Measurements from ENCODE around the gene DHRSX. TPM values are rescaled to one million over a fixed set of nuclear protein-coding genes. Genes with fewer than 3 reads are reported as not detected.

Gene DHRSX
- total and polyA plus RNA-seq, 2 of the 8 experiments (the other 6 are each of a cell fraction or from before 2014, with no cell fraction given) = 35.1 to 43.4 TPM

DNA sequence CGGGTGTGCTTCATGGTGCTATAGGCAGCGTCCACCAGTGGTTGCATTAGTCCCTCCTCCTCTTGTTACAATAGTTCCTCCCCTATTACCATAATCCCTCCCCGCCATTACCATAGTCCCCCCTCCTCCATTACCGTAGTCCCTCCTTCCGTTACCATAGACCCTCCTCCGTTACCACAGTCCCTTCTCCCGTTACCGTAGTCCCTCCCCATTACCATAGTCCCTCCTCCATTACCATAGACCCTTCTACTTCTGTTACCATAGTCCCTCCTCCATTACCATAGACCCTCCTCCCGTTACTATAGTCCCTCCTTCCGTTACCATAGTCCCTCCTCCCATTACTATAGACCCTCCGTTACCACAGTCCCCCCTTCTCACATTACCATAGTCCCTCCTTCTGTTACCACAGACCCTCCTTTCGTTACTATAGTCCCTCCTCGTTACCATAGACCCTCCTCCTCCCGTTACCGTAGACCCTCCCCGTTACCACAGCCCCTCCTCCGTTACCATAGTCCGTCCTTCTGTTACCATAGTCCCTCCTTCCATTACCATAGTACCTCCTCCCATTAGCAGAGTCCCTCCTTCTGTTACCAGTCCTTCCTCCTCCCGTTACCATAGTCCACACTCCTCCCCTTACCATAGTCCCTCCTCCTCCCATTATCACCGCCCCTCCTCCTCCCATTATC lies 129.6 kb downstream of the DHRSX start:
- Histone ChIP-seq H3K18ac (ENCODE audit: extremely low read depth, low read length) (no peak overlapping the region), H2AK5ac (ENCODE audit: low read depth, low read length) (peak overlapping the region; percentile 66; the same call in 1 of the 2 replicates), H4K5ac (ENCODE audit: insufficient read length, low read depth, low read length) (no peak overlapping the region), H3K4me1 (replicated peaks in 1 of 4; ENCODE audit: control insufficient read depth in 3 of 4, insufficient read depth in 4 of 4, low read length in 3 of 4) (peaks cover 0 to 3% (median 0%) of the 10 kb centered on the region in 4 experiments; a peak in 1 of 7 replicates), H2BK12ac (ENCODE audit: low read depth, low read length) (0 out of 2 replicates have a peak overlapping the region, but pooled peaks have one; percentile 68), H2AFZ (ENCODE audit: low read length) (no peak overlapping the region), H3K36me3 (ENCODE audit: control insufficient read depth in 2 of 4, insufficient read depth in 4 of 4, low read length in 3 of 4) (no peaks in the 10 kb centered on the region; a peak in 1 of 8 replicates), H3K27me3 (replicated peaks in 1 of 4; ENCODE audit: control insufficient read depth in 3 of 4, extremely low read depth in 1 of 4, insufficient read depth in 3 of 4, low read length in 3 of 4) (no peaks in the 10 kb centered on the region), H2BK5ac (ENCODE audit: low read depth, low read length) (no peak overlapping the region; the same call in 1 of the 2 replicates), H3K4ac (replicated peaks; ENCODE audit: insufficient read length, low read depth, low read length) (no peak overlapping the region), H3K4me2 (ENCODE audit: insufficient read depth in 1 of 2, low read depth in 2 of 2, low read length in 2 of 2) (no peak overlapping the region), H2BK20ac (ENCODE audit: low read length) (peak overlapping the region; percentile 86; the same call in 1 of the 2 replicates), H3K23ac (ENCODE audit: insufficient read length) (no peak overlapping the region), H3K4me3 (ENCODE audit: extremely low read depth in 1 of 4, insufficient read depth in 2 of 4, low read depth in 3 of 4, low read length in 4 of 4) (no peak overlapping the region), H3K79me2 (ENCODE audit: control insufficient read depth in 1 of 2, insufficient read depth in 2 of 2, low read length in 2 of 2) (no peaks in the 10 kb centered on the region), H3K27ac (ENCODE audit: low read depth, low read length) (no peak overlapping the region), H3K9me3 (ENCODE audit: insufficient read depth in 2 of 2, low read depth in 1 of 2, low read length in 1 of 2) (no peaks in the 10 kb centered on the region), H4K20me1 (replicated peaks in 1 of 2; ENCODE audit: control insufficient read depth in 1 of 2, insufficient read depth in 2 of 2, low read length in 2 of 2) (no peaks in the 10 kb centered on the region), H2BK15ac (ENCODE audit: low read length) (peak overlapping the region; percentile 61; the same call in 1 of the 2 replicates), H4K91ac (replicated peaks; ENCODE audit: insufficient read length, low read length) (no peak overlapping the region), H3K14ac (ENCODE audit: insufficient read length) (no peak overlapping the region), H3K9ac (replicated peaks in 1 of 4; ENCODE audit: extremely low read depth in 1 of 4, low read depth in 3 of 4, low read length in 3 of 4) (no peak overlapping the region), H2BK120ac (replicated peaks; ENCODE audit: low read depth, low read length) (no peak overlapping the region), H3K23me2 (ENCODE audit: low read depth, low read length) (peaks cover 4% of the 10 kb centered on the region; the same call in 1 of the 2 replicates), H3K79me1 (ENCODE audit: low read depth, low read length) (peaks cover 4% of the 10 kb centered on the region; the same call in 1 of the 2 replicates), H3K56ac (replicated peaks; ENCODE audit: insufficient read length, low read depth, low read length) (no peak overlapping the region), H4K8ac (ENCODE audit: extremely low read depth, insufficient read depth, low read length) (no peak overlapping the region)
- ChIA-PET POLR2A (ENCODE audit: partially characterized antibody) (no interaction called here), CTCF (ENCODE audit: partially characterized antibody) (no interaction called here)
- WGBS, 2 experiments (ENCODE audit: extremely low coverage in 1 of 2, insufficient coverage in 1 of 2, insufficient read length in 1 of 2, insufficient replicate concordance in 2 of 2, low coverage in 1 of 2, low lambda C conversion rate in 2 of 2, missing lambda C conversion rate in 1 of 2) = 83% methylated on average over 19 of the region's 20 CpGs; no CpG with 5 or more reads in 1 of the 2 experiments
- TF ChIP-seq BCL11A (IDR thresholded peaks at IDR 0.05; ENCODE audit: low read depth in 2 of 2, low read length in 2 of 2) = no peak
- no peak for TF ChIP-seq NRF1 (IDR thresholded peaks at IDR 0.05; ENCODE audit: low read depth, low read length)
- TF ChIP-seq CEBPB (IDR thresholded peaks at IDR 0.05; ENCODE audit: low read depth, low read length) = no peak
- no peak for TF ChIP-seq ASH2L (IDR thresholded peaks at IDR 0.05; ENCODE audit: low read length)
- no peak for TF ChIP-seq HDAC6 (IDR thresholded peaks at IDR 0.05; ENCODE audit: low read depth, low read length)
- TF ChIP-seq, protein P1, sequence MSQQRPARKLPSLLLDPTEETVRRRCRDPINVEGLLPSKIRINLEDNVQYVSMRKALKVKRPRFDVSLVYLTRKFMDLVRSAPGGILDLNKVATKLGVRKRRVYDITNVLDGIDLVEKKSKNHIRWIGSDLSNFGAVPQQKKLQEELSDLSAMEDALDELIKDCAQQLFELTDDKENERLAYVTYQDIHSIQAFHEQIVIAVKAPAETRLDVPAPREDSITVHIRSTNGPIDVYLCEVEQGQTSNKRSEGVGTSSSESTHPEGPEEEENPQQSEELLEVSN (IDR thresholded peaks at IDR 0.05) = no peak
- TF ChIP-seq TBP (IDR thresholded peaks at IDR 0.05; ENCODE audit: low read depth, low read length) = no peak
- TF ChIP-seq KDM4A (IDR thresholded peaks at IDR 0.05; ENCODE audit: low read depth, low read length, severe bottlenecking) = no peak
- DNase-seq (ENCODE audit: low read depth in 1 of 2, low spot score in 2 of 2) = peak in 1 of 2 experiments; percentile 23
- FAIRE-seq = peak; percentile 70
